NCI-H226 (cell line): ENCODE data around the gene BHLHE23.
"Not testable (repeated sequence)": the region's sequence is repeated elsewhere in the genome, so short reads cannot be mapped to it uniquely, and the experiment has no call there.

Experiments
- DNase-seq: peaks from one replicate; pipeline ENCODE4 v3.0.0-alpha.2; 2015

Gene BHLHE23

GRCh38 chr20:63042448-63043071 is 35.8 kb upstream of the BHLHE23 start:
- no peak for DNase-seq

GRCh38 chr20:63041776-63042175 is 35.0 kb upstream of the BHLHE23 start:
- no peak for DNase-seq

DNA sequence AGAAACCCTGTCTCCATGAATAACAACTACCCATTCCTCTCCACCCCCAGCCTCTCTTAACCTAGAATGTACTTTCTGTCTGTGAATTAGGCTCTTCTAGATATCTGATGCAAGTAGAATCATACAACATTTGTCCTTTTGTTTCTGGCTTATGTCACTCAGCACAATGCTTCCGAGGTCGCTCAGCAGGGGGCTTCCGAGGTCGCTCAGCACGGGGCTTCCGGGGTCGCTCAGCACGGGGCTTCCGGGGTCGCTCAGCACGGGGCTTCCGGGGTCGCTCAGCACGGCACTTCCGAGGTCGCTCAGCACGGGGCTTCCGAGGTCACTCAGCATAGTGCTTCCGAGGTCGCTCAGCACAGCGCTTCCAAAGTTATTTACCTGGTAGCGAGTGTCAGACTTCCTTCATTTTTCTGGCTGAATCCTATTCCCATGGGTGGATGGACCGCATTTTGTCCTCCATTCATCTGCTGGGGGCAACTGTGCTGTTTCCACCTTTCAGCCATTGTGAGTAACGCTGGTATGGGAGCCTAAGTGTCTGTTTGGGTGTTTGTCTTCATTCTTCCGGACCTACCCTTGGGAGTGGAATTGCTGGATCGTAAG is 31.0 kb upstream of the BHLHE23 start:
- DNase-seq: no peak

DNA sequence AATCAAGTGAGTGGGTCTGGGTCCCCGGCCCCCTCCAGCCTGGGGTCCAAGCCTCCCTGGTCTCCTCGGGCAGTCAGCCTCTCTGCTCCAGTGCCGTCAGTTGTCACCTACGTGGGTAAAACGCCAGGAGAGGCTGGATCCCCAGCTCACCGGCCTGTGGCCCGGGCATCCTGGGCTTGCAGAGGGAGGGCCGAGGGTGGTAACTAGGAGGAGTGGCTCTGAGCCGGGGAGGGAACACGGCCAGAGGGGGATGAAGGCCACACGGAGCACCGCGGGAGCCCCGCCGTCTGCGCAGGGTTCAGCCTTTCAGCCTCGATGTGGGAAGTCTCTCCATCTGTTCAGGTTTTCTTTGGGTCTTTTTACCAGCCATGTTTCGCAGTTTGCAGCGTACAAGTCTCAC is 29.5 kb upstream of the BHLHE23 start:
- DNase-seq: no peak

GRCh38 chr20:63035603-63036185 is 28.9 kb upstream of the BHLHE23 start:
- no peak for DNase-seq

GRCh38 chr20:63034710-63035602 is 28.2 kb upstream of the BHLHE23 start:
- not testable (repeated sequence) for DNase-seq

- no peak for DNase-seq
Observed at GRCh38 chr20:63033794-63034709, 27.3 kb upstream of the BHLHE23 start.

GRCh38 chr20:63032861-63033793 is 26.4 kb upstream of the BHLHE23 start:
- DNase-seq: no peak

DNA sequence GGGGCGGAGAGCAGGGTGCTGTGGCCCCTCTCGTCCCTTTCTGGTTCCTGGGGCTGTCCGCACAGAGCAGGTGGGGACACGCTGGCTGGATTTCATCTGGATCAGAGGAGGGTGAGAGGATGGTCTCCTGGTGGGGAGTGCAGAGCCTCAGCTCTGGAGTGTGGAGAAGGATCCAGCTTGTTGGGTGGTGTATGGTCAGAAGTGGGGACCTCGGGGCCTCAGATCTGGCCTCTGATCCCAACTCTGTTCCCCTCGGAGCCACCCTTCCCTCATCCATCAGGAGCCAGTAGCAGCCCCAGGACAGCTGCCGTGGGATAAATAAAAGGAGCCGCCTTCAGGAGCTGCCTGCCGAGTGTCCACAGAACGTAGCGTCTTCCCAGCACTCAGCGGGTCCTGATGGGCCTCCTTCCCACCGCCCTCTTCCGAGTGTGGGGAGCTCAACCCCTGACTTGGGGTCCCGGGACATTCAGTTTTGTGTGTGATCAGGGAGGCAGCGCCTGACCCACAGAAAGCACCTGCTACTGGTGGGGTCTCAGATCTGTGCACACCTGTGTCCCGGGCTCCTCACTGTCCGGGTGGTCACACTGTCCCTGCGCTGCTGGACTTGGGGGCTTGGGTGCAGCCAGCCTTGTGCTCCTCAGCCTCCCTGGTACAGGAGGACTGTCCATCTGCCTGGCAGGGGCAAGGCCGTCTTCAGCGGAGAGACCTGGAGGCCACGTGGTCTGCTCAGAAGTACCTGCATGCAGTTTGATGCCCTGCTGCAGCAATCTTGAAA is 25.4 kb upstream of the BHLHE23 start:
- DNase-seq: no peak

GRCh38 chr20:63031251-63032014 is 24.7 kb upstream of the BHLHE23 start:
- DNase-seq: no peak

DNA sequence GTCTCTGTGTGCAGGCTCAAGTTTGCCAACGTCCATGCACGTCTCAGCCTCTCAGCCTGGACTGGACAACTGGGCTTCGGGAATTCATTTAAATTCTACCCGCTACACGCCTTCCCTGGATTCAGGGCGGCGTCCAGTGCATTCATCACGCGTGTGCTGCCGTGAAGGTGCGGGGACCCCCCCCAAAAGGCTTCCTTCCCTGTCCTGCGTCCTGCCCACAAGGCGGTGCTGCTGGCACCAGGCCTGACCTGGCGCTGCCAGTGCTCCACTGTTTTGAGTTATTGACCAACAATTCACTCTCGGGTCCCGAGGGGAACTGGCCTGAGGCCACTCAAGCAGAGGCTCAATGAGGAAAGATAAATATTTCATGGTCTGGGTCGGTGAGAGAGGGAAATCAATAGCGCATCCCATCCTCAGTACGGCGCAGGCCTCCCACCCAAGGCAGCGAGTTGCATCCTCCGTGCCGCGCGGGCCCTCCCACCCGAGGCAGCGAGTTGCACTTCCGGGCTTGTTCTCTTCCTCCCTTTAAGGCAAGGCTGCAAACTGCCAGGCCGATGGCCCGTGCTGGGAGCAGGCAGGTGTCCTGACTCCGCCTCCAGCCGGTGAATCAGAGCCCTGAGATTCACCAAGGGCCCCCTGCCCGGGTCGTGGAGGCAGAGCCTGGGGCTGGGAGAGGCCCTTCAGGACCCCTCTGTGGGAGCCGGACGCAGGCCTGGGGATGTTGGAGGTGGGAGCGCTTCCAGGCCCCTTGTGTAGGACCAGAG is 22.8 kb upstream of the BHLHE23 start:
- peak; percentile 10 for DNase-seq

GRCh38 chr20:63028461-63028921 is 21.7 kb upstream of the BHLHE23 start:
- DNase-seq: no peak

GRCh38 chr20:63027922-63028389 is 21.2 kb upstream of the BHLHE23 start:
- DNase-seq: no peak

DNA sequence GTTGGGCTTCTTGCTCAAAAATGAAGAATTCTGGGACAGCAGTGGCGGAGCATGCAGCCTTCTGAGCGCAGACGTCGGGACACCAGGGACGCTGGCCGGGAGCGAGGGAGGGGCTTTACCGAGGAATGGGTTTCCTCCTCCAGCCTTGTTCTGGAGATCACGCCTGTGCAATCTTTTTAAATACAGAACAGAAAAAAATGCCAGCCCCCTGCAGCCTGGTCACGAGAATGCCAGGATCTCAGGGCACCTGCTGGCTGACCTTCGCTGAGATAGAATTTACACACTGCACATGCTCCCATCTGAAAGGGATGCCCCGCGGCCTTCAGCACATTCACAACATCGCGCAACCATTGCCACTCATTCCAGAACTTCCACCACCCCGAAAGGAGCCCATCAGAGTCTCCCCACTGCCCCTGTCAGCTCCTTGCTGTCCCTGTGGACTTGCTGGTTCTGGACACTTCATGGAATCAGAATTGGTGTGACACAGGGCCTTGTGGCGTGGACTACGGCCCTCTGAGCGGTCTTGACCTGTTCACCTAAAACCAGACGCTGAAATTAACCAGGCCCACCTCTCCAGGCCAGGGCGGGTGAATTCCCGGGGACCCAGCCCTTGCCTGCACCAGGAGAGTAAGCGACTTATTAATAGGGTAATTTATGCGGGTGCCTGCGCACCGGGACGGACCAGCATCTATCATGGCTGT is 20.6 kb upstream of the BHLHE23 start:
- no peak for DNase-seq

- no peak for DNase-seq
Observed at GRCh38 chr20:63026582-63027165, 19.9 kb upstream of the BHLHE23 start.

- peak; percentile 81 for DNase-seq
Observed at GRCh38 chr20:63025534-63026331, 19.0 kb upstream of the BHLHE23 start.
